DOHH2 (cell line): ENCODE data around the gene FBN3.
"Not testable (repeated sequence)": the region's sequence is repeated elsewhere in the genome, so short reads cannot be mapped to it uniquely, and the experiment has no call there.

Experiments used
- H3F3A ChIP-seq: fragments of 200-600 bp; sonication (generic), shearing (Covaris generic); 2 replicates; pipeline ENCODE4 v1.6.0; 2016; ENCODE audit warnings: antibody characterized with exemption, mild to moderate bottlenecking; ENCODE audit not compliant: control insufficient read depth, insufficient read depth
- H3K27ac ChIP-seq: fragments of 200-600 bp; sonication (generic); 2 replicates; pipeline ENCODE4 v1.5.1; 2014; ENCODE audit warnings: low read depth, mild to moderate bottlenecking, low read length, moderate library complexity
- H3K27me3 ChIP-seq: fragments of 200-600 bp; sonication (generic); 2 replicates; pipeline ENCODE4 v1.6.1; 2014; ENCODE audit warnings: mild to moderate bottlenecking, low read length, mixed read lengths; ENCODE audit not compliant: control insufficient read depth
- H3K36me3 ChIP-seq: fragments of 200-600 bp; sonication (generic); 2 replicates; pipeline ENCODE4 v1.6.1; 2014; ENCODE audit warnings: mild to moderate bottlenecking, low read length, moderate library complexity, mixed read lengths; ENCODE audit not compliant: control insufficient read depth
- H3K4me1 ChIP-seq: fragments of 200-600 bp; sonication (generic); 2 replicates; pipeline ENCODE4 v1.6.1; 2014; ENCODE audit warnings: mild to moderate bottlenecking, low read length, mixed read lengths; ENCODE audit not compliant: control insufficient read depth
- H3K4me2 ChIP-seq: fragments of 200-600 bp; sonication (generic); 2 replicates; pipeline ENCODE4 v1.6.0; 2014; ENCODE audit warnings: mild to moderate bottlenecking, low read length, moderate library complexity
- H3K4me3 ChIP-seq: fragments of 200-600 bp; sonication (generic); 2 replicates; pipeline ENCODE4 v1.5.1; 2014; ENCODE audit warnings: mild to moderate bottlenecking, low read length, mixed read lengths
- H3K79me2 ChIP-seq: fragments of 200-600 bp; sonication (generic); 2 replicates; pipeline ENCODE4 v1.6.1; 2014; ENCODE audit warnings: mild to moderate bottlenecking, low read length, mixed read lengths; ENCODE audit not compliant: control insufficient read depth
- H3K9me2 ChIP-seq: fragments of 200-600 bp; sonication (generic); replicated peaks from 2 replicates; pipeline ENCODE4 v1.6.1; 2014; ENCODE audit warnings: mild to moderate bottlenecking, low read length, mixed read lengths; ENCODE audit not compliant: control insufficient read depth
- H3K9me3 ChIP-seq: fragments of 200-600 bp; sonication (generic); 2 replicates; pipeline ENCODE4 v1.6.1; 2014; ENCODE audit warnings: antibody characterized with exemption, low read length, mixed read lengths; ENCODE audit not compliant: control insufficient read depth, insufficient read depth
- H4K20me1 ChIP-seq: fragments of 200-600 bp; sonication (generic); 2 replicates; pipeline ENCODE4 v1.6.0; 2014; ENCODE audit warnings: low read depth, mild to moderate bottlenecking, antibody characterized with exemption, low read length, moderate library complexity; ENCODE audit not compliant: control insufficient read depth, insufficient read depth
- CTCF ChIP-seq: fragments of 200-600 bp; sonication (generic); IDR thresholded peaks from one replicate; pipeline ENCODE4 v1.5.1; 2014; ENCODE audit warnings: antibody characterized with exemption, mild to moderate bottlenecking, low read depth, low read length; ENCODE audit not compliant: poor library complexity, severe bottlenecking
- EZH2phosphoT487 ChIP-seq: fragments of 200-600 bp; sonication (generic); IDR thresholded peaks from 2 replicates; pipeline ENCODE4 v1.6.1; 2017; ENCODE audit warnings: borderline replicate concordance, mild to moderate bottlenecking, antibody characterized with exemption, low read length, moderate library complexity, mixed read lengths

Gene FBN3

GRCh38 chr19:8034178-8034525, 115.2 kb downstream of the FBN3 start:
- Histone ChIP-seq H3K4me1 (no peaks in the 10 kb centered on the region), H3K4me3 (no peak overlapping the region), H4K20me1 (no peaks in the 10 kb centered on the region), H3K27ac (no peak overlapping the region), H3K4me2 (no peak overlapping the region), H3F3A (no peaks in the 10 kb centered on the region), H3K79me2 (no peaks in the 10 kb centered on the region), H3K9me2 (no peaks in the 10 kb centered on the region), H3K9me3 (no peaks in the 10 kb centered on the region), H3K27me3 (peaks cover 3% of the 10 kb centered on the region; the same call in 1 of the 2 replicates), H3K36me3 (no peaks in the 10 kb centered on the region)
- TF ChIP-seq EZH2phosphoT487 (no peak), CTCF (no peak)

- not testable (repeated sequence) for H3K9me3 ChIP-seq, H3K27ac ChIP-seq, H3K4me1 ChIP-seq, H3K9me2 ChIP-seq, H3K27me3 ChIP-seq, H3K4me2 ChIP-seq, H3K4me3 ChIP-seq, H3F3A ChIP-seq, H3K36me3 ChIP-seq, H4K20me1 ChIP-seq, H3K79me2 ChIP-seq
Measured at GRCh38 chr19:8033287-8034177, 115.9 kb downstream of the FBN3 start.

GRCh38 chr19:8030960-8031359, 118.4 kb downstream of the FBN3 start:
- H3K79me2 ChIP-seq, result no peaks in the 10 kb centered on the region
- H3K9me2 ChIP-seq, result no peaks in the 10 kb centered on the region
- H3K4me2 ChIP-seq, result no peak overlapping the region
- H3K4me1 ChIP-seq, result no peaks in the 10 kb centered on the region
- no peaks in the 10 kb centered on the region for H3F3A ChIP-seq
- no peaks in the 10 kb centered on the region; the same call in 1 of the 2 replicates for H3K27me3 ChIP-seq
- H3K27ac ChIP-seq, result no peak overlapping the region
- no peaks in the 10 kb centered on the region for H3K36me3 ChIP-seq
- TF ChIP-seq EZH2phosphoT487 (no peak), CTCF (no peak)
- no peaks in the 10 kb centered on the region for H4K20me1 ChIP-seq
- H3K9me3 ChIP-seq, result no peaks in the 10 kb centered on the region
- H3K4me3 ChIP-seq, result no peak overlapping the region

- Histone ChIP-seq H3K27ac (no peak overlapping the region), H4K20me1 (no peaks in the 10 kb centered on the region), H3K27me3 (no peaks in the 10 kb centered on the region; the same call in 1 of the 2 replicates), H3K36me3 (no peaks in the 10 kb centered on the region), H3K4me1 (no peaks in the 10 kb centered on the region), H3K79me2 (no peaks in the 10 kb centered on the region), H3F3A (no peaks in the 10 kb centered on the region), H3K4me2 (no peak overlapping the region), H3K4me3 (no peak overlapping the region), H3K9me3 (no peaks in the 10 kb centered on the region), H3K9me2 (no peaks in the 10 kb centered on the region)
- TF ChIP-seq CTCF (no peak), EZH2phosphoT487 (no peak)
Measured at GRCh38 chr19:8028951-8029491, 120.4 kb downstream of the FBN3 start.
